HepG2 (cell line): ENCODE data around the gene RABGEF1. TPM values are rescaled to one million over a fixed set of nuclear protein-coding genes. Genes with fewer than 3 reads are reported as not detected.

Source experiments
- ATAC-seq: fragments of 200-7000 bp; cut with Tn5 transposase; 3 replicates; pipeline ENCODE4 v1.9.1; 2020; ENCODE audit warnings: mild to moderate bottlenecking, moderate library complexity
- BruUV-seq: library from RNA; stranded (reverse); fragments of 400-500 nt; replicated peaks from 2 replicates; lab custom pipeline; 2021; lab: Mats Ljungman, UMichigan
- CTCF ChIA-PET: fragments of 300-600 bp; formaldehyde crosslinking; extraction: SDS; loops from one replicate; lab custom pipeline; 2021; ENCODE audit warnings: low total read pairs, inconsistent platforms, low intra/inter-chr PET ratio; lab: Yijun Ruan, JAX
- POLR2A ChIA-PET: fragments of 350-600 bp; sonication (Branson Sonifier 250); formaldehyde crosslinking; loops from one replicate; lab custom pipeline; 2020; ENCODE audit warnings: antibody characterized with exemption, inconsistent platforms; lab: Yijun Ruan, JAX
- DNase-seq: peaks from one replicate; pipeline ENCODE4 v3.0.0-alpha.2; 2015; ENCODE audit warnings: low spot score
- FAIRE-seq: peaks from 3 replicates; lab custom pipeline; 2011; peaks lifted over from hg19 to GRCh38; lab: Jason Lieb, UNC
- H2AFZ ChIP-seq: one replicate; pipeline ENCODE4 v1.6.1; 2011; ENCODE audit warnings: low read length, inconsistent platforms
- H3K27ac ChIP-seq: fragments of 300-600 bp; 3 replicates; pipeline ENCODE4 v1.8.0; 2011; ENCODE audit warnings: mixed run types, mild to moderate bottlenecking, mixed read lengths, low read length, inconsistent platforms; ENCODE audit not compliant: insufficient read depth; ENCODE audit errors: extremely low read length
- H3K27me3 ChIP-seq, 2 experiments: fragments of 200-600 bp in 1 of 2; 2 replicates in 1 of 2; 3 replicates in 1 of 2; pipeline versions ENCODE4 v1.6.0 to v1.8.0; 2011; ENCODE audit warnings: low read length in 2 of 2, mild to moderate bottlenecking in 2 of 2, moderate library complexity in 2 of 2, inconsistent platforms in 1 of 2; ENCODE audit not compliant: insufficient read depth in 2 of 2, control insufficient read depth in 1 of 2
- H3K36me3 ChIP-seq, 2 experiments: fragments of 200-600 bp in 1 of 2; replicated peaks in 1 of 2; 2 replicates in 1 of 2; 3 replicates in 1 of 2; pipeline versions ENCODE4 v1.5.1 to v1.8.0; 2011; ENCODE audit warnings: low read length in 2 of 2, inconsistent platforms in 1 of 2; ENCODE audit not compliant: insufficient read depth in 2 of 2, control insufficient read depth in 1 of 2
- H3K4me1 ChIP-seq: 2 replicates; pipeline ENCODE4 v1.5.1; 2012; ENCODE audit warnings: low read length, inconsistent platforms; ENCODE audit not compliant: insufficient read depth
- H3K4me2 ChIP-seq: 2 replicates; pipeline ENCODE4 v1.6.0; 2011; ENCODE audit warnings: low read depth, low read length, inconsistent platforms
- H3K4me3 ChIP-seq, 3 experiments: fragments of 200-600 bp in 1 of 3; sonication (generic), shearing (Covaris generic) in 1 of 3; replicated peaks in 1 of 3; 2 replicates each; pipeline ENCODE4 v1.5.1; 2011 to 2016; ENCODE audit warnings: low read length in 3 of 3, inconsistent platforms in 2 of 3, low read depth in 2 of 3, mild to moderate bottlenecking in 2 of 3, control low read depth in 1 of 3, mixed read lengths in 1 of 3; ENCODE audit not compliant: insufficient read depth in 1 of 3
- H3K79me2 ChIP-seq: one replicate; pipeline ENCODE4 v1.6.1; 2011; ENCODE audit warnings: low read length, inconsistent platforms; ENCODE audit not compliant: insufficient read depth
- H3K9ac ChIP-seq: 2 replicates; pipeline ENCODE4 v1.6.0; 2011; ENCODE audit warnings: mild to moderate bottlenecking, low read depth, low read length, inconsistent platforms; ENCODE audit not compliant: insufficient read depth
- H3K9me3 ChIP-seq: 2 replicates; pipeline ENCODE4 v1.5.1; 2012; ENCODE audit warnings: mild to moderate bottlenecking, low read length
- H4K20me1 ChIP-seq: 2 replicates; pipeline ENCODE4 v1.6.0; 2011; ENCODE audit warnings: inconsistent platforms, mild to moderate bottlenecking, low read length, moderate library complexity; ENCODE audit not compliant: insufficient read depth
- ELF1 ChIP-seq: sonication (generic); formaldehyde crosslinking; IDR thresholded peaks from 2 replicates; pipeline ENCODE4 v1.4.0; 2020; ENCODE audit warnings: missing genetic modification reagents
- GTF2F1 ChIP-seq: fragments of 150-350 bp; IDR thresholded peaks from 2 replicates; pipeline ENCODE4 v1.6.1; 2014; ENCODE audit warnings: low read length
- HNF4A ChIP-seq: sonication (generic); formaldehyde crosslinking; IDR thresholded peaks from 2 replicates; pipeline ENCODE4 v1.4.0; 2020; ENCODE audit warnings: missing genetic modification reagents
- MED1 ChIP-seq: sonication (generic); formaldehyde crosslinking; IDR thresholded peaks from 2 replicates; pipeline ENCODE4 v1.4.0; 2020; ENCODE audit warnings: missing genetic modification reagents
- MLXIP ChIP-seq: sonication (generic); formaldehyde crosslinking; IDR thresholded peaks from 2 replicates; pipeline ENCODE4 v1.9.0; 2021; ENCODE audit warnings: missing genetic modification reagents, borderline replicate concordance
- NFYC ChIP-seq: IDR thresholded peaks from 2 replicates; pipeline ENCODE4 v1.6.1; 2016; ENCODE audit warnings: missing genetic modification reagents, missing compliant biosample characterization
- TIGD3 ChIP-seq: sonication (generic); formaldehyde crosslinking; IDR thresholded peaks from 2 replicates; pipeline ENCODE4 v1.5.1; 2020; ENCODE audit warnings: mild to moderate bottlenecking, missing genetic modification reagents, borderline replicate concordance
- TOE1 ChIP-seq: sonication (generic); formaldehyde crosslinking; IDR thresholded peaks from 2 replicates; pipeline ENCODE4 v1.4.0; 2020; ENCODE audit warnings: mild to moderate bottlenecking, missing genetic modification reagents
- U2AF1 ChIP-seq: fragments of 200-400 bp; formaldehyde crosslinking; optimal IDR thresholded peaks from 2 replicates; pipeline ENCODE3; 2017; ENCODE audit warnings: mild to moderate bottlenecking, low read depth, low read length
- ZMYM2 ChIP-seq: sonication (generic); formaldehyde crosslinking; IDR thresholded peaks from 2 replicates; pipeline ENCODE4 v1.8.0; 2022; ENCODE audit warnings: mild to moderate bottlenecking, missing genetic modification reagents
- ZNF121 ChIP-seq: sonication (generic); formaldehyde crosslinking; IDR thresholded peaks from 2 replicates; pipeline ENCODE4 v1.5.0; 2020; ENCODE audit warnings: mild to moderate bottlenecking, missing genetic modification reagents
- ZNF276 ChIP-seq: sonication (generic); formaldehyde crosslinking; IDR thresholded peaks from 2 replicates; pipeline ENCODE4 v1.4.0; 2020; ENCODE audit warnings: mild to moderate bottlenecking, low read depth, missing genetic modification reagents
- ZNF609 ChIP-seq: sonication (generic); formaldehyde crosslinking; IDR thresholded peaks from 2 replicates; pipeline ENCODE4 v1.4.0; 2020; ENCODE audit warnings: mild to moderate bottlenecking, missing genetic modification reagents, borderline replicate concordance
- ZNF775 ChIP-seq: sonication (generic); formaldehyde crosslinking; IDR thresholded peaks from 2 replicates; pipeline ENCODE4 v1.4.0; 2020; ENCODE audit warnings: missing genetic modification reagents, mild to moderate bottlenecking, moderate library complexity, borderline replicate concordance
- WGBS: methylation state at CpG from one replicate; pipeline ENCODE4 v1.1.6; 2017; ENCODE audit warnings: low lambda C conversion rate; 5-methylcytosine and 5-hydroxymethylcytosine counted together
- in situ Hi-C: cut with HindIII; loops from 2 replicates; pipeline ENCODE4 v1.10.0; 2017; ENCODE audit warnings: low pct_unique_long_range_greater_than_20kb; ENCODE audit not compliant: extremely low pct_ligation_motif_present
- intact Hi-C: fragments of 100-400 bp; cut with micrococcal nuclease; formaldehyde crosslinking; loops from one replicate; pipeline ENCODE4 v1.10.0; 2022; ENCODE audit not compliant: unreplicated experiment
- polyA plus RNA-seq, 8 experiments: library from polyadenylated mRNA; depleted of rRNA in 3 of 8; stranded (reverse) in 7 of 8; unstranded in 1 of 8; fragments of >200 nt; fragmentation: Illumina TruSeq in 4 of 8; extraction: Trizol in 4 of 8; gene quantifications; 2 replicates each; pipeline versions ENCODE4 v1.2.1 to v1.2.3, GENCODE V29; 2011 to 2016; ENCODE audit warnings: low read depth in 4 of 8, missing spikeins in 1 of 8, mixed read lengths in 1 of 8; ENCODE audit not compliant: insufficient read depth in 1 of 8
- total RNA-seq, 5 experiments: library from RNA; depleted of rRNA; stranded (reverse); fragments of >200 nt; fragmentation: Illumina TruSeq; extraction: Trizol; gene quantifications; 2 replicates each; pipeline ENCODE4 v1.2.3, GENCODE V29; 2016; ENCODE audit warnings: low read depth in 1 of 5

Gene RABGEF1
- total and polyA plus RNA-seq, 2 of the 13 experiments (the other 11 are each of a cell fraction or from before 2014, with no cell fraction given) = 22.7 to 35.3 TPM

GRCh38 chr7:66807736-66808135 lies 67.2 kb downstream of the RABGEF1 start (continued):
- no peak for TF ChIP-seq MLXIP (CRISPR knock-in tag)
- TF ChIP-seq TOE1 (CRISPR knock-in tag) = no peak
- TF ChIP-seq GTF2F1 = no peak
- TF ChIP-seq ZNF121 = no peak
- no peak for TF ChIP-seq ELF1 (CRISPR knock-in tag)
- TF ChIP-seq U2AF1 = no peak
- no peak for TF ChIP-seq ZNF775 (CRISPR knock-in tag)

- Histone ChIP-seq H3K9me3 (no peaks in the 10 kb centered on the region), H2AFZ (no peak overlapping the region), H3K9ac (no peak overlapping the region), H3K4me1 (no peaks in the 10 kb centered on the region), H4K20me1 (no peaks in the 10 kb centered on the region), H3K4me2 (no peak overlapping the region), H3K27ac (no peak overlapping the region), H3K36me3 (peaks cover 17 to 51% of the 10 kb centered on the region in 2 experiments; a peak in 4 of 5 replicates), H3K4me3 (no peak overlapping the region), H3K27me3 (no peaks in the 10 kb centered on the region), H3K79me2 (no peaks in the 10 kb centered on the region)
- BruUV-seq = no TSS peak
- WGBS = 98% methylated on average over 5 of the region's 5 CpGs
- POLR2A ChIA-PET = no interaction called here
- CTCF ChIA-PET = no interaction called here
- FAIRE-seq (no peak), ATAC-seq (no peak), DNase-seq (no peak)
- in situ Hi-C loops (no loop called here), intact Hi-C loops (no loop called here)
- TF ChIP-seq ZMYM2 (CRISPR knock-in tag) (no peak), HNF4A (no peak), MED1 (CRISPR knock-in tag) (no peak), TIGD3 (CRISPR knock-in tag) (no peak), NFYC (CRISPR knock-in tag) (no peak), ZNF276 (CRISPR knock-in tag) (no peak), ZNF609 (CRISPR knock-in tag) (no peak)
These were observed 70.2 kb downstream of the RABGEF1 start for GRCh38 chr7:66810716-66811115.
